ENCODE results near the gene GDI2.

GRCh38 chr10:5757766-5758517 lies 55.3 kb downstream of the GDI2 start:
- TF ChIP-seq POLR2A (IDR thresholded peaks at IDR 0.05) (no peak), CTCF (IDR thresholded peaks at IDR 0.05) (no peak)
